ENCODE measurements around the gene OR5AK2.
"Not testable (repeated sequence)": the region's sequence is repeated elsewhere in the genome, so short reads cannot be mapped to it uniquely, and the experiment has no call there.

Gene OR5AK2, protein sequence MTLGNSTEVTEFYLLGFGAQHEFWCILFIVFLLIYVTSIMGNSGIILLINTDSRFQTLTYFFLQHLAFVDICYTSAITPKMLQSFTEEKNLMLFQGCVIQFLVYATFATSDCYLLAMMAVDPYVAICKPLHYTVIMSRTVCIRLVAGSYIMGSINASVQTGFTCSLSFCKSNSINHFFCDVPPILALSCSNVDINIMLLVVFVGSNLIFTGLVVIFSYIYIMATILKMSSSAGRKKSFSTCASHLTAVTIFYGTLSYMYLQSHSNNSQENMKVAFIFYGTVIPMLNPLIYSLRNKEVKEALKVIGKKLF

DNA sequence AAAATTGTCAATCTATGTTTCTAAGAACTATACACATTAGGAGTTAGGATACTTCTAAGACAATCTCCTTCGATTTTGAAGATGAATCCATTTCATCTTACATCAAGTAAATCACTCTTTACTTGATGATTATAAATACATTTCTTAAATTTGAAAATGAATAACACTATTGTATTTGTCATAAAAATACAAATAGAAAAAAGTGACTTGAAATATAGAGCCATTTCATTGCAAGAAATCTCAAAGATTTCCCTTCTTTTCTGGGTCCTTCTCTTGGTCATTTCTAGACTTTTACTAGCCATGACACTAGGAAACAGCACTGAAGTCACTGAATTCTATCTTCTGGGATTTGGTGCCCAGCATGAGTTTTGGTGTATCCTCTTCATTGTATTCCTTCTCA, at the start of gene OR5AK2:
TSS of gene OR5AK2 (plus strand) at position 301 of the 400 bp plus-strand sequence. CDS start at position 301, 0 bp downstream.
- no peak for DNase-seq (ENCODE audit: low read depth)

DNA sequence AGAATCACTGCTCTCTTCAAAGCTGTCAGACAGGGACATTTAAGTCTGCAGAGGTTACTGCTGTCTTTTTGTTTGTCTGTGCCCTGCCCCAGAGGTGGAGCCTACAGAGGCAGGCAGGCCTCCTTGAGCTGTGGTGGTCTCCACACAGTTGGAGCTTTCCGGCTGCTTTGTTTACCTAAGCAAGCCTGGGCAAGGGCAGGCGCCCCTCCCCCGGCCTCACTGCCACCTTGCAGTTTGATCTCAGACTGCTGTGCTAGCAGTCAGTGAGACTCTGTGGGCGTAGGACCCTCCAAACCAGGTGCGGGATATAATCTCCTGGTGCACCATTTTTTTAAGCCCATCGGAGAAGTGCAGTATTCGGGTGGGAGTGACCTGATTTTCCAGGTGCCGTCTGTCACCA, 43.2 kb upstream of the OR5AK2 start:
- not testable (repeated sequence) for DNase-seq (ENCODE audit: low read depth)

DNA sequence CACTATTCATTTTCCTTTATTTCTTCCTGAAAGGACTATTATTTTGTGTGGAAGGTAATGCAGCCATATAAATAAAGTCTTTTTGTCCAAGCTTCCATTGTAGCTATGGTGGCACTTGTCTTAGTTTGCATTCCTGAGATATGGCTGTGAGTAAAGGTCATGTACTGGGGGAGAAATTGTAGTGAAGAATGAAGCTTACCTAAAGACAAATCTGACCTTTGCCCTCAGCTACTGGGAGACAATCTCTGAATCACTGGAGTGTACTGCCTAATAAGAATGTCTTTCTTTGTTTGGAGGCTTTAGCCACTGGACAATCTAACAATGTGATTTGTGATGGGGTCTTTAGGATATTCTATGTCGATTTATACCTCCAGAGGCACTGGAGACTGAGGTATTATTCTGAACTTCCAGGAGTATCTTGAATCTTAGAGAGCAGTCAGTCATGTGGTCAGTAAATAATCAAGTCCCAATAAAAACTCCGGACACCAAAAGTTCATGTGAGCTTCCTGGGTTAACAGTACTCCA, 39.7 kb upstream of the OR5AK2 start:
- DNase-seq (ENCODE audit: low read depth), result no peak

DNA sequence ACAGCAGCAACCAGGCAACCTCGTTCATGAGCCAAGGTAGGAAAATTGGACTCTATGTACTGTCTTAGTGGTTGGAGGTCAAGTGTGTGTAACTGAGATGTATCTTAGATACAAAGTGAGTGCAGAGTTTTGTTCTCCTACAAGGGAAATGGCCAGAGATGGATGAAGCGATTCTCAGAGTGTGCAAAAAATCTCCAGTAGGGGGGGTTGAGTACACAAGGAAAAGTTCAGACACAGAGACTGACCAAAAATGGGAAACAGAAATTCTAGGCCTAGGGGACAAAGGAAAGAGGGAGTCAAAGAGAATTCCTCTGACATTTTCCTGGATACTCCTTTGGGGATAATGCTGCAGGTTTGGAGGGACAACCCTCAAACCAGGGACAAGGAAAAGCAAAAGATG, 38.2 kb upstream of the OR5AK2 start:
- DNase-seq (ENCODE audit: low read depth), result no peak

DNA sequence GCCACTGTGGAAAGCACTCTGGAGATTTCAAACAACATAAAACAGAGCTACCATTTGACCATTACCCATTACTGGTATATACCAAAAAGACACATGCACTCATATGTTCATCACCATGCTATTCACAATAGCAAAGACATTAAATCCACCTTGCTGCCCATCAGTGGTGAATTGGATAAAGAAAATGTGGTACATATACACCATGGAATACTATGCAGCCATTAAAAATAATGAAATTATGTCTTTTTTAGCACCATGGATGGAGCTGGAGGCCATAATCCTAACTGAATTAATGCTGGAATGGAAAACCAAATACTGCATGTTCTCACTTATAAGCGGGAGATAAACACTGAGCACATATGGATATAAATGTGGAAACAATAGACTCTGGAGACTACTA, 34.8 kb upstream of the OR5AK2 start:
- not testable (repeated sequence) for DNase-seq (ENCODE audit: low read depth)

DNA sequence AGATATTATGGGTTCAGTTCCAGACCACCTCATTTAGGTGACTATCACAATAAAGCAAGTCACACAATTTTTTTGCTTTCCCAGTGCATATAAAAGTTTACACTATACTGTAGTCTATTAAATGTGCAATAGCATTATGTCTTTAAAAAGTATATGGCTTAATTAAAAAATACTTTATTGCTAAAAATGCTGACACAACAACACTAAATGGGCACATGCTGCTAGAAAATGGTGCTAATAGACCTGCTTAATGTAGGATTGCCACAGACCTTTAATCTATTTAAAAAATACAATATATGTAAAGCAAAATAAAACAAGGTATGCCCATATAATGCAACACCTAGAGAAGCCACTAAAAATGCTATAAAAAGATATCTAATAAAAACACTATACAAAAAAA, 27.1 kb upstream of the OR5AK2 start:
- DNase-seq (ENCODE audit: low read depth), result no peak

DNA sequence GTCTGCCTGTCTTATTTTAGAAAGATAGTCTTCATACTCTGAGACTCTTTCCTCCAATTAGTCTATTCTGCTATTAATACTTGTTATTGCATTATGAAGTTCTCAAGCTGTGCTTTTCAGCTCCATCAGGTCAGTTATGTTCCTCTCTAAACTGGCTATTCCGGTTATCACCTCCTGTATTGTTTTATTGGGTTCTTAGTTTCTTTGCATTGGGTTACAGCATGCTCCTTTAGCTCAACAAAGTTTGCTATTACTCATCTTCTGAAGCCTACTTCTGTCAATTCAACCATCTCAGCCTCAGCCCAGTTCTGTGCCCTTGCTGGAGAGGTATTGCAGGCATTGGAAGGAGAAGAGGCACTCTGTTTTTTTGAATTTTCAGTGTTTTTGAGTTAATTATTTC, 21.0 kb upstream of the OR5AK2 start:
- DNase-seq (ENCODE audit: low read depth), result no peak

DNA sequence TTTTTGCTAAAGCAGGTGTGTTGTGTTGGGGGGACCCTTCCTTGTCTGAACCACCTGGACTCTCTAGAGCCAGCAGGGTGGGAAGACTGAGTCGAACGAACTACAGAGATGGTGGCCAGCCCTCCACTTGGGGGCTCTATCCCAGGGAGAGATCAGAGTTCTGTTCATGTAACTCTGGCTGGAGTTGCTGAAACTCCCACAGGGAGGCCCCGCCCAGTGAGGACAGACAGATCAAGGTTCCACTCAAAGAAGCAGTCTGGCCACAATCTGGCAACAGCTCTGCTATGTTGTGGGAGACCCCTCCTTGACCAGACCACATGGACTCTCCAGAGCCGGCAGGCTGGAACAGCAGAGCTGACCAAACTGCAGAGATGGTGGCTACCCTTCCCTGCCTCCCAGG, 20.2 kb upstream of the OR5AK2 start:
- DNase-seq (ENCODE audit: low read depth), result no peak

DNA sequence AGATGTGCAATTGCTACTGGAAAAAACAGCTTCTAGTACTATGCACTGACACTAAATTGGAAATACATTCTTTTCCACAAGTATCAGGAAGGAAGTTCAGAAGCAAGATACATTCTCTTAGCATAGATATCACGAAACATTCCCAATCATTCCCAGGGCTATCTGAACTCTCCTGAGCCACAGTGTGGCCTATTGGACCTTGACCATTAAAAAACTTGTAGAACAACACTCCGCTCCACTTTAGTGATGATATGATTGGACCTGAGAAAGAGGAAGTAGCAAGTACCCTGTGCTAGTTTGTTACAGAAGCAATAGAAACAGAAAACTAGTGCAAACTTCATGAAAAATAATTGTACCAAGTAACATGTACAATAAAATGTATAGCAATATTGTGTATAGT, 11.4 kb upstream of the OR5AK2 start:
- DNase-seq (ENCODE audit: low read depth), result no peak

DNA sequence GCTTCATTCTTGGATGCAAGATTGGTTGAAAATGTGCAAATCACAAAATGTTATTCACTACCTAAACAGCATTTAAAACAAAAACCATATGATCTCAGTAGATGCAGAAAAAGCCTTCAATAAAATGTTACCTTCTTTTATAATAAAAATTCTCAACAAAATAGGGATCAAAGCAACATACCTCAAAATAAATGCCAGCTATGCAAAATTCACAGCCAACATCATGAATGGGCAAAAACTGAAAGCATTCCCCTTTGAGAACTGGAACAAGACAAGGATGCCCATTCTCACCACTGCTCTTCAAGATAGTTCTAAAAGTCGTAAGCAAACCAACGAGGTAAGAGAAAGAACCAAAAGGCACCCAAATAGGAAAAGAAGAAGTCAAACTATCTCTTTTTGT, 2.0 kb downstream of the OR5AK2 start:
- DNase-seq (ENCODE audit: low read depth), result no peak

DNA sequence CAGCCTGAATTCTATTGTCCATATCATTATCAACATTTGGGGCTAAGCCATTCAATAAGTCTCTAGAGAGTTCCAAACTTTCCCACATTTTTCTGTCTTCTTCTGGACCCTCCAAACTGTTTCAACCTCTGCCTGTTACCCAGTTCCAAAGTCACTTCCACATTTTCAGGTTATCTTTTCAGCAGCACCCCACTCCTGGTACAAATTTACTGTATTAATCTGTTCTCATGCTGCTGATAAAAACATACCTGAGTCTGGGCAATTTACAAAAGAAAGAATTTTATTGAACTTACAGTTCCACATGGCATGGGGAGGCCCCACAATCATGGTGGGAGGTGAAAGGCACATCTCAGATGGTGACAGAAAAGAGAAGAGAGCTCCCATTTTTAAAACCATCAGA, 5.8 kb downstream of the OR5AK2 start:
- no peak for DNase-seq (ENCODE audit: low read depth)

DNA sequence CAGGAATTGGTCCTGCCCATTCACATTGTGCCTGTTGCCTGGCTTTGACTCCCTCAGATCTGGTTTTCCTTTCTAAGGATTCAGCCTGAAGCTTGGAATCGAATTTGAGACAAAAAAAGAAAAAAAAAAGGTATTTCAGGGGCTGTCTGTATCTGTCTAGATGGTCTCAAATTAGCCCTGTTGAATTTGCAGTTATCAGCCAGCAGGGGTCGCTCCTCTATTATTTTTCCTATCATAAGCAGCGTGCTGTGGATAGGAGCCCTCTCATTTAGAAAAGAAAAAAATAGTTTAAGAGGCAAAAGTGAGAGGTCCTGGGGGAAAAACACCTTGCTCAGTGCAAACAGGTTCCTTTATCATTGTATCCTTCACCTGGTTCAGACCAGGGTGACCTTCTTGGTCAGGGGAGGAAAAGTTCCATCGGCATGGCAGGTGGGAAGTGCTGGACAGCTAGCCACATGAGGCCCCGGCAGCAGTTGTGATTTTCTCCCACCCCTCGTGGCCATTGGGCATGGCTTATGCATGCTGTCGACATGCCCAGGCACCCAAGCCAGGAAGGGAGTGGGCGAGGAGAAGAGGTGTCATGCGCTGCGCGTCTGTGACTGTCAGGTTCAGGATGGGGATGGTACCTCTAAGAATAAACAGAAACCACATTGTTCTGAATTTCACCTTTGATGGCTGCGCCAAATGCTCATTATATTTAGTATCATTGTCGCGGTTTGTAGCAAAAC, 13.1 kb downstream of the OR5AK2 start:
- DNase-seq (ENCODE audit: low read depth), result no peak

DNA sequence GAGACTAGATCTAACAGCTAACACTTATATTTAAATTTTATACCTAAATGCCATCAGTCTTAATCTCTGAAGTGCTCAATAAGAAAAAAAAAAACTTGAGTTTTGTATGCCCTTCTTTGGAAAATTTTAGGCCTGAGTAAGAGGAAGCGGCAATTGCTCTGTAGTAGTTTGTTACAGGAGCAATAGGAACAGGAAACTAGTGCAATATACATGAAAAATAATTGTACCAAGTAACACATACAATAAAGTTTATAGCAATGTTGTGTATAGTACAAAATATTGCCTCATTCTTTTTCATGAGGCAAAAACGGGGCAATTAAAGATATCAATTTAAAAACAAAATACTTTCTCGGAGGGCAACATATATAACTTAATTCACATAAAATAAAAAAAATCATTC, 19.7 kb downstream of the OR5AK2 start:
- DNase-seq (ENCODE audit: low read depth), result no peak

DNA sequence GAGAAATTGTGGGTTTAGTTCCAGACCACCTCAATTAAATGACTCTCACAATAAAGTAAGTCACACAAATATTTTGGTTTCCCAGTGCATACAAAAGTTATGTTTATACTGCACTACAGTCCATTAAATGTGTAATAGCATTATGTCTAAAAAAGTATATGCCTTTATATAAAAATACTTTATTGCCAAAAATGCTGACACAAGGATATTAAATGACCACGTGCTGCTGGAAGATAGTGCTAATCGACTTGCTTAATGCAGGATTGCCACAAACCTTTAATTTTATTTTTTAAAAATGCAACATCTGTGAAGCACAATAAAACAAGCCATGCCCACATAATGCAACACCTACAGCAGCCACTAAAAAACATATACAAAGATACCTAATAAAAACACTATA, 27.0 kb downstream of the OR5AK2 start:
- no peak for DNase-seq (ENCODE audit: low read depth)

DNA sequence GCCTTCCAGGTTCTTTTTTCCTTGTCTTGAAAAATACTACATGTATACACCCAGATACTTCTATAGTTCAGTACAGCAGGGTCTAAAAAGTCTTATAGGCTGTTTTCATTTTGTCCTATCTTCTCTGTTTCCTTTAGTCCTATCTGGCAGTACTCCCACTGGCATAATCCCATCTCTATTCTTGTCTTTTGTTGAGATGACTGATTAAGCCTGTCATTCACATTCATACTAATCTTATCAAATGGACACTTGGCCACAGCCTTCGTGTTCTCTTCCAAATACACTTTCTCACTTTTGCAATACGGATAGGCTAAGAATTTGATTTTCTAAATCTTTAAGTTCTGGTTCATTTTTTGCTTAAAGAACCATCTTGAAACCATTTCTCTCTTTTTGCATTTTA, 42.8 kb downstream of the OR5AK2 start:
- DNase-seq (ENCODE audit: low read depth), result no peak
